ENCODE data around the gene DDI1.

DNA sequence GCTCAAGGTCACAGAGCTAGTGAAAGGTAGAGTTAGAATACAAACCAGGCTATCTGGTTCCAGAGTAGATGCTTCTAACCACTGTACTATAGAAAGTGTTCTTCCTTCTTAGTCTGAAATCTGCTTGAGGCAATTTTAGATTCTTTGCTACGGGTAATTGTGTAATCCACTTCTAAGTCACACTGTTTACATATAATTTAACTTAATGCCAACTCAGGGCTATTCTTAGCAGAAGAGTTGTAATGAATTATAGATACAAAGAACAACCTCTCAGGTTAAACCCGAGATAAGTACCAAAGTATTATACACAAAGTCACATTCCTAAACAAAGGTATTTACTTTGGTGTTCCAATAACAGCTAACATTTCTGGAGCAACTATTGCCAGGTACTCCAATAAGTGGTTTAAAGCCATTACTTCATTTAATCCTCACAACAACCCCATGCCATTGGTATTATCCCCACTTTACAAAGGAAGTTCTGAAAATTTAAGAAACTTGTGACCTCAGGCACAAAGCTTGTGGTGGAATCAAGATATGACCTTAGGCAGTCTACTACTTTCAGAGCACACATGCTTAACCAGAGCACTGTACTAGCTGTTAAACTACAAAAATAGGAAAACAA is 31.1 kb upstream of the DDI1 start:
- TF ChIP-seq, protein P1, sequence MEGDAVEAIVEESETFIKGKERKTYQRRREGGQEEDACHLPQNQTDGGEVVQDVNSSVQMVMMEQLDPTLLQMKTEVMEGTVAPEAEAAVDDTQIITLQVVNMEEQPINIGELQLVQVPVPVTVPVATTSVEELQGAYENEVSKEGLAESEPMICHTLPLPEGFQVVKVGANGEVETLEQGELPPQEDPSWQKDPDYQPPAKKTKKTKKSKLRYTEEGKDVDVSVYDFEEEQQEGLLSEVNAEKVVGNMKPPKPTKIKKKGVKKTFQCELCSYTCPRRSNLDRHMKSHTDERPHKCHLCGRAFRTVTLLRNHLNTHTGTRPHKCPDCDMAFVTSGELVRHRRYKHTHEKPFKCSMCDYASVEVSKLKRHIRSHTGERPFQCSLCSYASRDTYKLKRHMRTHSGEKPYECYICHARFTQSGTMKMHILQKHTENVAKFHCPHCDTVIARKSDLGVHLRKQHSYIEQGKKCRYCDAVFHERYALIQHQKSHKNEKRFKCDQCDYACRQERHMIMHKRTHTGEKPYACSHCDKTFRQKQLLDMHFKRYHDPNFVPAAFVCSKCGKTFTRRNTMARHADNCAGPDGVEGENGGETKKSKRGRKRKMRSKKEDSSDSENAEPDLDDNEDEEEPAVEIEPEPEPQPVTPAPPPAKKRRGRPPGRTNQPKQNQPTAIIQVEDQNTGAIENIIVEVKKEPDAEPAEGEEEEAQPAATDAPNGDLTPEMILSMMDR (IDR thresholded peaks at IDR 0.05; ENCODE audit: poor library complexity): no peak
- no peak for TF ChIP-seq EZH2phosphoT487 (IDR thresholded peaks at IDR 0.05; ENCODE audit: low read depth, severe bottlenecking, unreplicated experiment)

Measured in hepatocyte (in vitro differentiated cells).